Endothelial cell of umbilical vein (primary cell): Measurements from ENCODE around the gene SLC35F3. TPM values are rescaled to one million over a fixed set of nuclear protein-coding genes. Genes with fewer than 3 reads are reported as not detected.

Experiments
- BruUV-seq: library from RNA; stranded (reverse); fragments of 400-500 nt; replicated peaks from 2 replicates; lab custom pipeline; 2021; lab: Mats Ljungman, UMichigan
- CTCF ChIA-PET: fragments of 300-600, 350-600 bp; sonication (Branson Sonifier 250); formaldehyde crosslinking; loops from one replicate; lab custom pipeline; 2021; ENCODE audit warnings: antibody characterized with exemption, inconsistent platforms; lab: Charles Lee
- POLR2A ChIA-PET: fragments of 300-600, 350-600 bp; sonication (Branson Sonifier 250); formaldehyde crosslinking; loops from one replicate; lab custom pipeline; 2021; ENCODE audit warnings: antibody characterized with exemption, inconsistent platforms; lab: Charles Lee
- DNase-seq: peaks from one replicate; pipeline ENCODE4 v3.0.0-alpha.2; 2011; ENCODE audit warnings: low read depth, low spot score
- FAIRE-seq: peaks from 2 replicates; lab custom pipeline; 2011; peaks lifted over from hg19 to GRCh38; lab: Jason Lieb, UNC
- H2AFZ ChIP-seq: 2 replicates; pipeline ENCODE4 v1.6.0; 2012; ENCODE audit warnings: low read depth, low read length, control low read depth, inconsistent platforms
- H3K27ac ChIP-seq: 2 replicates; pipeline ENCODE4 v1.5.1; 2011; ENCODE audit warnings: low read depth, mild to moderate bottlenecking, control low read depth, low read length, moderate library complexity; ENCODE audit not compliant: insufficient read depth
- H3K27me3 ChIP-seq, 2 experiments: 2 replicates each; pipeline versions ENCODE4 v1.6.0 to v1.6.1; 2011; ENCODE audit warnings: low read length in 2 of 2, mixed read lengths in 1 of 2; ENCODE audit not compliant: control insufficient read depth in 2 of 2, insufficient read depth in 2 of 2
- H3K36me3 ChIP-seq, 2 experiments: 2 replicates in 1 of 2; 3 replicates in 1 of 2; pipeline ENCODE4 v1.5.1; 2011; ENCODE audit warnings: low read length in 2 of 2, mild to moderate bottlenecking in 1 of 2, moderate library complexity in 1 of 2; ENCODE audit not compliant: control insufficient read depth in 2 of 2, insufficient read depth in 2 of 2; ENCODE audit errors: extremely low read depth in 1 of 2
- H3K4me1 ChIP-seq: 3 replicates; pipeline ENCODE4 v1.5.1; 2011; ENCODE audit warnings: mild to moderate bottlenecking, low read length; ENCODE audit not compliant: control insufficient read depth, insufficient read depth; ENCODE audit errors: extremely low read depth
- H3K4me2 ChIP-seq: 2 replicates; pipeline ENCODE4 v1.6.1; 2011; ENCODE audit warnings: low read length, control low read depth, mixed read lengths; ENCODE audit not compliant: insufficient read depth
- H3K4me3 ChIP-seq, 3 experiments: fragments of 200-600 bp in 1 of 3; sonication (generic), shearing (Covaris generic) in 1 of 3; replicated peaks in 1 of 3; 2 replicates each; pipeline ENCODE4 v1.5.1; 2011 to 2016; ENCODE audit warnings: control low read depth in 3 of 3, low read length in 3 of 3, mild to moderate bottlenecking in 2 of 3, inconsistent platforms in 1 of 3, low read depth in 1 of 3, moderate library complexity in 1 of 3; ENCODE audit not compliant: insufficient read depth in 1 of 3
- H3K79me2 ChIP-seq: 2 replicates; pipeline ENCODE4 v1.6.0; 2012; ENCODE audit warnings: low read length, inconsistent platforms; ENCODE audit not compliant: control insufficient read depth, insufficient read depth
- H3K9ac ChIP-seq: replicated peaks from 2 replicates; pipeline ENCODE3; 2011; ENCODE audit warnings: low read length, control low read depth; ENCODE audit not compliant: insufficient read depth; ENCODE audit errors: extremely low read depth
- H3K9me1 ChIP-seq: replicated peaks from 3 replicates; pipeline ENCODE4 v1.6.0; 2011; ENCODE audit warnings: mild to moderate bottlenecking, low read length; ENCODE audit not compliant: control insufficient read depth, insufficient read depth; ENCODE audit errors: extremely low read depth
- H3K9me3 ChIP-seq: replicated peaks from 2 replicates; pipeline ENCODE4 v1.5.1; 2012; ENCODE audit warnings: low read length, inconsistent platforms; ENCODE audit not compliant: control insufficient read depth, insufficient read depth
- H4K20me1 ChIP-seq: replicated peaks from 2 replicates; pipeline ENCODE3; 2011; ENCODE audit warnings: mild to moderate bottlenecking, low read length; ENCODE audit not compliant: control insufficient read depth, insufficient read depth; ENCODE audit errors: extremely low read depth
- EZH2 ChIP-seq: IDR thresholded peaks from 2 replicates; pipeline ENCODE4 v1.6.1; 2012; ENCODE audit warnings: borderline replicate concordance, low read depth, mild to moderate bottlenecking, moderate library complexity, low read length, inconsistent platforms; ENCODE audit not compliant: severe bottlenecking
- FOS ChIP-seq: IDR thresholded peaks from 2 replicates; pipeline ENCODE4 v1.6.1; 2011; ENCODE audit warnings: mild to moderate bottlenecking, low read length, moderate library complexity, borderline replicate concordance; ENCODE audit not compliant: insufficient read depth
- GATA2 ChIP-seq: IDR thresholded peaks from 2 replicates; pipeline ENCODE4 v1.7.0; 2011; ENCODE audit warnings: low read depth, mild to moderate bottlenecking, moderate library complexity, mixed read lengths, low read length; ENCODE audit not compliant: insufficient read length, insufficient read depth
- JUN ChIP-seq: IDR thresholded peaks from 2 replicates; pipeline ENCODE4 v1.6.1; 2011; ENCODE audit warnings: borderline replicate concordance, low read depth; ENCODE audit not compliant: insufficient read length, insufficient read depth
- MAX ChIP-seq: IDR thresholded peaks from 2 replicates; pipeline ENCODE4 v1.6.1; 2011; ENCODE audit not compliant: insufficient read depth, insufficient read length
- MYC ChIP-seq: IDR thresholded peaks from one replicate; pipeline ENCODE4 v1.6.1; 2011; ENCODE audit warnings: mild to moderate bottlenecking, low read depth, low read length
- POLR2A ChIP-seq: IDR thresholded peaks from 2 replicates; pipeline ENCODE4 v1.6.1; 2012; ENCODE audit warnings: low read depth, mild to moderate bottlenecking, control low read depth, low read length
- POLR2AphosphoS5 ChIP-seq: IDR thresholded peaks from 2 replicates; pipeline ENCODE4 v1.6.1; 2012; ENCODE audit warnings: low read depth, mild to moderate bottlenecking, control low read depth, low read length, moderate library complexity; ENCODE audit not compliant: insufficient read depth
- dilution Hi-C: fragments of 300-500 bp; cut with MboI; formaldehyde crosslinking; loops from one replicate; pipeline ENCODE4 v1.15.0; 2019; ENCODE audit warnings: low sequenced_read_pairs; ENCODE audit not compliant: extremely low pct_ligation_motif_present
- intact Hi-C: fragments of 100-400 bp; cut with micrococcal nuclease; formaldehyde crosslinking; loops from one replicate; pipeline ENCODE4 v1.10.0; 2022
- polyA plus RNA-seq, 4 experiments: library from polyadenylated mRNA; depleted of rRNA in 3 of 4; stranded (reverse) in 3 of 4; unstranded in 1 of 4; fragments of >200 nt; gene quantifications; 2 replicates each; pipeline versions ENCODE4 v1.2.1 to v1.2.3, GENCODE V29; 2011 to 2012; ENCODE audit warnings: missing spikeins in 1 of 4
- total RNA-seq: library from RNA; stranded (reverse); gene quantifications from 2 replicates; pipeline ENCODE4 v1.2.3, GENCODE V29; 2021
- TF ChIP-seq, protein P1 (sequence below), 2 donors: IDR thresholded peaks; 1 replicate in 1 of 2; 2 replicates in 1 of 2; pipeline ENCODE4 v1.5.1; 2011; ENCODE audit warnings: low read length in 2 of 2, mild to moderate bottlenecking in 2 of 2, moderate library complexity in 2 of 2, control low read depth in 1 of 2, inconsistent platforms in 1 of 2, low read depth in 1 of 2; ENCODE audit not compliant: insufficient read depth in 1 of 2; ENCODE audit errors: extremely low read depth in 1 of 2

Gene SLC35F3
- total and polyA plus RNA-seq, 2 donors (not counting 3 experiments of a cell fraction or from before 2014, with no cell fraction given) = not detected

GRCh38 chr1:233983811-233984210, 79.3 kb downstream of the SLC35F3 start:
- intact Hi-C loops = no loop called here
- no peak overlapping the region for H3K4me2 ChIP-seq
- no peak overlapping the region for H3K9ac ChIP-seq
- TF ChIP-seq, protein P1, sequence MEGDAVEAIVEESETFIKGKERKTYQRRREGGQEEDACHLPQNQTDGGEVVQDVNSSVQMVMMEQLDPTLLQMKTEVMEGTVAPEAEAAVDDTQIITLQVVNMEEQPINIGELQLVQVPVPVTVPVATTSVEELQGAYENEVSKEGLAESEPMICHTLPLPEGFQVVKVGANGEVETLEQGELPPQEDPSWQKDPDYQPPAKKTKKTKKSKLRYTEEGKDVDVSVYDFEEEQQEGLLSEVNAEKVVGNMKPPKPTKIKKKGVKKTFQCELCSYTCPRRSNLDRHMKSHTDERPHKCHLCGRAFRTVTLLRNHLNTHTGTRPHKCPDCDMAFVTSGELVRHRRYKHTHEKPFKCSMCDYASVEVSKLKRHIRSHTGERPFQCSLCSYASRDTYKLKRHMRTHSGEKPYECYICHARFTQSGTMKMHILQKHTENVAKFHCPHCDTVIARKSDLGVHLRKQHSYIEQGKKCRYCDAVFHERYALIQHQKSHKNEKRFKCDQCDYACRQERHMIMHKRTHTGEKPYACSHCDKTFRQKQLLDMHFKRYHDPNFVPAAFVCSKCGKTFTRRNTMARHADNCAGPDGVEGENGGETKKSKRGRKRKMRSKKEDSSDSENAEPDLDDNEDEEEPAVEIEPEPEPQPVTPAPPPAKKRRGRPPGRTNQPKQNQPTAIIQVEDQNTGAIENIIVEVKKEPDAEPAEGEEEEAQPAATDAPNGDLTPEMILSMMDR (IDR thresholded peaks at IDR 0.05; ENCODE audit: extremely low read depth in 1 of 2, insufficient read depth in 1 of 2, low read depth in 1 of 2, low read length in 2 of 2) = no peak
- TF ChIP-seq MAX (no peak), JUN (no peak), POLR2A (no peak), EZH2 (no peak), POLR2AphosphoS5 (no peak), GATA2 (no peak), FOS (no peak), MYC (no peak)
- dilution Hi-C loops = no loop called here
- no peak for FAIRE-seq
- no peaks in the 10 kb centered on the region for H3K36me3 ChIP-seq
- CTCF ChIA-PET = no interaction called here
- peaks cover 4% of the 10 kb centered on the region for H3K9me3 ChIP-seq
- no TSS peak for BruUV-seq
- no peak overlapping the region for H3K4me3 ChIP-seq
- no peaks in the 10 kb centered on the region for H3K79me2 ChIP-seq
- POLR2A ChIA-PET = no interaction called here
- no peaks in the 10 kb centered on the region for H3K27me3 ChIP-seq
- H3K9me1 ChIP-seq = no peaks in the 10 kb centered on the region
- no peak for DNase-seq
- no peaks in the 10 kb centered on the region for H3K4me1 ChIP-seq
- H2AFZ ChIP-seq = no peak overlapping the region
- no peaks in the 10 kb centered on the region for H4K20me1 ChIP-seq
- H3K27ac ChIP-seq = no peak overlapping the region
